CD4-positive, alpha-beta T cell treated with Interleukin-6 at 100 ng/mL for 8 hours (primary cell): Measurements from ENCODE around the gene POR.
A peak's percentile ranks its signal among the peaks of the same experiment; 100 is the strongest.
"Not testable (repeated sequence)": the region's sequence is repeated elsewhere in the genome, so short reads cannot be mapped to it uniquely, and the experiment has no call there.

ENCODE experiments used
- DNase-seq: peaks from one replicate; pipeline ENCODE4 v3.0.0-alpha.2; 2020; ENCODE audit warnings: mixed read lengths, low spot score

POR gene

GRCh38 chr7:75885036-75885435, 29.9 kb upstream of the POR start:
- DNase-seq, result no peak

GRCh38 chr7:75887669-75888369, 27.1 kb upstream of the POR start:
- DNase-seq, result no peak

- DNase-seq, result no peak
These were observed 26.3 kb upstream of the POR start for GRCh38 chr7:75888464-75889222.

GRCh38 chr7:75889223-75889825, 25.6 kb upstream of the POR start:
- no peak for DNase-seq

GRCh38 chr7:75889826-75890225, 25.1 kb upstream of the POR start:
- no peak for DNase-seq

GRCh38 chr7:75891237-75891636, 23.7 kb upstream of the POR start:
- not testable (repeated sequence) for DNase-seq

- no peak for DNase-seq
These were observed 23.0 kb upstream of the POR start for GRCh38 chr7:75891815-75892411.

- DNase-seq, result no peak
These were observed 22.2 kb upstream of the POR start for GRCh38 chr7:75892634-75893272.

- DNase-seq, result no peak
These were observed 18.1 kb upstream of the POR start for GRCh38 chr7:75896803-75897327.

- no peak for DNase-seq
These were observed 14.2 kb upstream of the POR start for GRCh38 chr7:75900617-75901315.

GRCh38 chr7:75905785-75906604, 9.0 kb upstream of the POR start:
- DNase-seq, result no peak

GRCh38 chr7:75906991-75907667, 7.8 kb upstream of the POR start:
- DNase-seq, result no peak

GRCh38 chr7:75907668-75908039, 7.3 kb upstream of the POR start:
- not testable (repeated sequence) for DNase-seq

- no peak for DNase-seq
These were observed 5.3 kb upstream of the POR start for GRCh38 chr7:75909521-75910132.

- not testable (repeated sequence) for DNase-seq
These were observed 3.8 kb upstream of the POR start for GRCh38 chr7:75911186-75911585.

GRCh38 chr7:75913437-75913836, 1.5 kb upstream of the POR start:
- DNase-seq, result no peak

GRCh38 chr7:75914169-75914654, 743 bp upstream of the POR start:
- DNase-seq, result no peak

- peak; percentile 10 for DNase-seq
These were observed 631 bp downstream of the POR start for GRCh38 chr7:75915416-75916156.

- DNase-seq, result no peak
These were observed 1.3 kb downstream of the POR start for GRCh38 chr7:75916259-75916658.
